Fibroblast of lung (primary cell): ENCODE measurements around the gene COL26A1. TPM values are rescaled to one million over a fixed set of nuclear protein-coding genes. Genes with fewer than 3 reads are reported as not detected.

Experiments
- DNase-seq, 2 donors: peaks; one replicate each; pipeline versions ENCODE4 v3.0.0 to v3.0.0-alpha.2; 2010; ENCODE audit warnings: low read depth in 2 of 2
- H2AFZ ChIP-seq: 2 replicates; pipeline ENCODE4 v1.5.1; 2012; ENCODE audit warnings: low read length, control low read depth, inconsistent platforms
- H3K27ac ChIP-seq: 2 replicates; pipeline ENCODE4 v1.5.1; 2011; ENCODE audit warnings: low read length, control low read depth; ENCODE audit not compliant: insufficient read depth
- H3K27me3 ChIP-seq: 2 replicates; pipeline ENCODE4 v1.5.1; 2011; ENCODE audit warnings: mild to moderate bottlenecking, low read length; ENCODE audit not compliant: control insufficient read depth, insufficient read depth
- H3K36me3 ChIP-seq: 2 replicates; pipeline ENCODE4 v1.5.1; 2011; ENCODE audit warnings: low read length; ENCODE audit not compliant: control insufficient read depth, insufficient read depth
- H3K4me1 ChIP-seq: 2 replicates; pipeline ENCODE4 v1.5.1; 2011; ENCODE audit warnings: low read length; ENCODE audit not compliant: control insufficient read depth, insufficient read depth; ENCODE audit errors: extremely low read depth
- H3K4me2 ChIP-seq: 2 replicates; pipeline ENCODE4 v1.5.1; 2011; ENCODE audit warnings: low read length, control low read depth; ENCODE audit not compliant: insufficient read depth; ENCODE audit errors: extremely low read depth
- H3K4me3 ChIP-seq, 4 experiments: fragments of 200-600 bp in 1 of 4; sonication (generic) in 1 of 4; replicated peaks in 1 of 4; 2 replicates each; pipeline ENCODE4 v1.5.1; 2011 to 2016; ENCODE audit warnings: low read length in 4 of 4, low read depth in 3 of 4, mild to moderate bottlenecking in 3 of 4, control low read depth in 2 of 4, inconsistent platforms in 1 of 4, mixed read lengths in 1 of 4; ENCODE audit not compliant: insufficient read depth in 1 of 4; ENCODE audit errors: control extremely low read depth in 1 of 4
- H3K79me2 ChIP-seq: 2 replicates; pipeline ENCODE4 v1.5.1; 2012; ENCODE audit warnings: mild to moderate bottlenecking, low read length, inconsistent platforms; ENCODE audit not compliant: control insufficient read depth, insufficient read depth
- H3K9ac ChIP-seq: 2 replicates; pipeline ENCODE4 v1.5.1; 2011; ENCODE audit warnings: mild to moderate bottlenecking, low read length, control low read depth; ENCODE audit not compliant: insufficient read depth
- H3K9me3 ChIP-seq: 2 replicates; pipeline ENCODE4 v1.5.1; 2012; ENCODE audit warnings: low read depth, low read length; ENCODE audit not compliant: control insufficient read depth, insufficient read depth
- H4K20me1 ChIP-seq: 2 replicates; pipeline ENCODE4 v1.5.1; 2011; ENCODE audit warnings: low read length; ENCODE audit not compliant: control insufficient read depth, insufficient read depth; ENCODE audit errors: extremely low read depth
- CTCF ChIP-seq, 2 donors: IDR thresholded peaks in 1 of 2; conservative IDR thresholded peaks in 1 of 2; 1 replicate in 1 of 2; 2 replicates in 1 of 2; pipeline ENCODE4 v1.5.1; 2011 to 2012; ENCODE audit warnings: low read length in 2 of 2, control low read depth in 1 of 2, inconsistent platforms in 1 of 2, low read depth in 1 of 2, mild to moderate bottlenecking in 1 of 2
- EZH2 ChIP-seq: IDR thresholded peaks from 2 replicates; pipeline ENCODE4 v1.5.1; 2012; ENCODE audit warnings: low read length, control low read depth, mild to moderate bottlenecking; ENCODE audit errors: missing control alignments
- polyA plus RNA-seq, 2 donors: library from polyadenylated mRNA; depleted of rRNA in 1 of 2; stranded (reverse) in 1 of 2; unstranded in 1 of 2; fragments of >200 nt; gene quantifications; 2 replicates each; pipeline ENCODE4 v1.2.1, GENCODE V29; 2011 to 2012; ENCODE audit warnings: missing spikeins in 1 of 2
- total RNA-seq: library from RNA; depleted of rRNA; stranded (reverse); fragments of >200 nt; gene quantifications from 2 replicates; pipeline ENCODE4 v1.2.1, GENCODE V29; 2014

Gene COL26A1
- total and polyA plus RNA-seq, 2 donors (not counting 1 experiment from before 2014, with no cell fraction given): 0.06 TPM; not detected in 1

- H2AFZ ChIP-seq: no peak overlapping the region
- H4K20me1 ChIP-seq: no peaks in the 10 kb centered on the region
- peaks cover 10% of the 10 kb centered on the region for H3K27me3 ChIP-seq
- H3K36me3 ChIP-seq: no peaks in the 10 kb centered on the region
- H3K27ac ChIP-seq: no peak overlapping the region
- no peaks in the 10 kb centered on the region for H3K79me2 ChIP-seq
- no peak overlapping the region for H3K4me3 ChIP-seq
- DNase-seq: no peak
- no peaks in the 10 kb centered on the region for H3K9me3 ChIP-seq
- TF ChIP-seq EZH2: no peak
- TF ChIP-seq CTCF (conservative IDR thresholded peaks at IDR 0.05 in 1 of 2, IDR thresholded peaks at IDR 0.05 in 1 of 2; ENCODE audit: low read depth in 1 of 2, low read length in 2 of 2): no peak
- no peak overlapping the region for H3K9ac ChIP-seq
- H3K4me1 ChIP-seq: peaks cover 13% of the 10 kb centered on the region
- no peak overlapping the region for H3K4me2 ChIP-seq
Observed at GRCh38 chr7:101531726-101532357, 169.2 kb downstream of the COL26A1 start.

GRCh38 chr7:101532400-101533102 lies 169.9 kb downstream of the COL26A1 start:
- Histone ChIP-seq H3K79me2 (no peaks in the 10 kb centered on the region), H3K36me3 (no peaks in the 10 kb centered on the region), H3K9me3 (no peaks in the 10 kb centered on the region), H3K4me3 (no peak overlapping the region), H3K4me1 (peaks cover 18% of the 10 kb centered on the region), H3K4me2 (no peak overlapping the region), H4K20me1 (no peaks in the 10 kb centered on the region), H3K27me3 (peaks cover 10% of the 10 kb centered on the region), H3K27ac (no peak overlapping the region), H2AFZ (no peak overlapping the region), H3K9ac (no peak overlapping the region)
- DNase-seq: no peak
- no peak for TF ChIP-seq CTCF (conservative IDR thresholded peaks at IDR 0.05 in 1 of 2, IDR thresholded peaks at IDR 0.05 in 1 of 2; ENCODE audit: low read depth in 1 of 2, low read length in 2 of 2)
- no peak for TF ChIP-seq EZH2

- Histone ChIP-seq H3K27me3 (peaks cover 10% of the 10 kb centered on the region), H3K9ac (no peak overlapping the region), H3K9me3 (no peaks in the 10 kb centered on the region), H3K27ac (no peak overlapping the region), H3K4me2 (no peak overlapping the region), H4K20me1 (no peaks in the 10 kb centered on the region), H2AFZ (no peak overlapping the region), H3K36me3 (no peaks in the 10 kb centered on the region), H3K4me3 (no peak overlapping the region), H3K79me2 (no peaks in the 10 kb centered on the region), H3K4me1 (peaks cover 14% of the 10 kb centered on the region)
- no peak for TF ChIP-seq EZH2
- DNase-seq: no peak
Observed at GRCh38 chr7:101533103-101533465, 170.4 kb downstream of the COL26A1 start.
